CD4-positive, CD25-positive, alpha-beta regulatory T cell (primary cell): ENCODE data around the gene TYMS. TPM values are rescaled to one million over a fixed set of nuclear protein-coding genes. Genes with fewer than 3 reads are reported as not detected.

Source experiments
- ATAC-seq, 2 donors: fragments of 150-1000 bp; cut with Tn5 transposase; one replicate each; pipeline ENCODE4 v1.10.0; 2021; ENCODE audit warnings: low read depth in 2 of 2, moderate number of reproducible peaks in 2 of 2, moderate library complexity in 1 of 2
- DNase-seq, 3 donors: peaks; one replicate each; pipeline versions ENCODE4 v3.0.0 to v3.0.0-alpha.2; 2012 to 2022; ENCODE audit warnings: mixed read lengths in 1 of 3
- H3K27ac ChIP-seq: one replicate; pipeline ENCODE4 v1.7.0; 2013; ENCODE audit warnings: mild to moderate bottlenecking, low read length; ENCODE audit not compliant: insufficient read depth, poor library complexity, severe bottlenecking
- H3K27me3 ChIP-seq: one replicate; pipeline ENCODE4 v1.7.0; 2013; ENCODE audit warnings: low read length; ENCODE audit not compliant: control insufficient read depth, insufficient read depth
- H3K36me3 ChIP-seq: one replicate; pipeline ENCODE4 v1.7.0; 2013; ENCODE audit warnings: mild to moderate bottlenecking, low read length, moderate library complexity; ENCODE audit not compliant: control insufficient read depth, insufficient read depth
- H3K4me1 ChIP-seq: 2 replicates; pipeline ENCODE4 v1.7.0; 2013; ENCODE audit warnings: mild to moderate bottlenecking, low read length; ENCODE audit not compliant: insufficient read depth, control insufficient read depth, poor library complexity, severe bottlenecking
- H3K4me3 ChIP-seq: one replicate; pipeline ENCODE4 v1.7.0; 2013; ENCODE audit warnings: low read depth, mild to moderate bottlenecking, low read length, moderate library complexity
- H3K9me3 ChIP-seq, 2 experiments: 1 replicate in 1 of 2; 2 replicates in 1 of 2; pipeline ENCODE4 v1.7.0; 2013; ENCODE audit warnings: low read length in 2 of 2, mild to moderate bottlenecking in 1 of 2, moderate library complexity in 1 of 2; ENCODE audit not compliant: control insufficient read depth in 2 of 2
- H3K27ac Mint-ChIP-seq, 3 donors: one replicate each; pipeline ENCODE4 v1.8.0; 2020 to 2022; ENCODE audit warnings: mild to moderate bottlenecking in 3 of 3, mixed read lengths in 3 of 3, moderate library complexity in 2 of 3
- H3K27me3 Mint-ChIP-seq: one replicate; pipeline ENCODE4 v1.8.0; 2022; ENCODE audit warnings: mild to moderate bottlenecking, mixed read lengths
- H3K36me3 Mint-ChIP-seq: one replicate; pipeline ENCODE4 v1.8.0; 2020; ENCODE audit warnings: mixed read lengths
- H3K4me1 Mint-ChIP-seq, 4 donors: one replicate each; pipeline ENCODE4 v1.8.0; 2020 to 2022; ENCODE audit warnings: mixed read lengths in 4 of 4, mild to moderate bottlenecking in 1 of 4
- H3K4me3 Mint-ChIP-seq, 4 donors: one replicate each; pipeline ENCODE4 v1.8.0; 2020 to 2022; ENCODE audit warnings: mild to moderate bottlenecking in 4 of 4, mixed read lengths in 4 of 4, moderate library complexity in 3 of 4
- H3K9me3 Mint-ChIP-seq, 7 donors: one replicate each; pipeline ENCODE4 v1.8.0; 2020 to 2022; ENCODE audit warnings: mixed read lengths in 7 of 7, mild to moderate bottlenecking in 3 of 7, moderate library complexity in 2 of 7
- polyA plus RNA-seq, 4 donors: library from polyadenylated mRNA; unstranded; fragments of 300-500 nt; fragmentation: Illumina TruSeq; gene quantifications; one replicate each; pipeline ENCODE4 v1.2.3, GENCODE V29; 2021
- total RNA-seq: library from RNA; stranded (reverse); gene quantifications from one replicate; pipeline ENCODE4 v1.2.3, GENCODE V29; 2022

Gene TYMS
- total and polyA plus RNA-seq, 5 donors from 2014 or later = 4.9 to 14.4 (median 7.3) TPM

- peaks cover 6% of the 10 kb centered on the region for H3K36me3 Mint-ChIP-seq
- H3K4me1 Mint-ChIP-seq = peaks cover 2 to 14% (median 6%) of the 10 kb centered on the region in 4 donors
- H3K27ac ChIP-seq = no peak overlapping the region
- peak overlapping the region; percentile 88 to 93 (median 91) for H3K4me3 Mint-ChIP-seq
- DNase-seq (no peak), ATAC-seq (no peak)
- no peaks in the 10 kb centered on the region for H3K27me3 Mint-ChIP-seq
- H3K36me3 ChIP-seq = no peaks in the 10 kb centered on the region
- peaks cover 0 to 4% (median 2%) of the 10 kb centered on the region in 7 donors for H3K9me3 Mint-ChIP-seq
- peak overlapping the region; percentile 58 to 74 (median 73) for H3K27ac Mint-ChIP-seq
- H3K9me3 ChIP-seq = no peaks in the 10 kb centered on the region
- peak overlapping the region; percentile 80 for H3K4me3 ChIP-seq
- peaks cover 11% of the 10 kb centered on the region for H3K4me1 ChIP-seq
- H3K27me3 ChIP-seq = no peaks in the 10 kb centered on the region
Measured at GRCh38 chr18:658947-659533, 1.6 kb downstream of the TYMS start.

DNA sequence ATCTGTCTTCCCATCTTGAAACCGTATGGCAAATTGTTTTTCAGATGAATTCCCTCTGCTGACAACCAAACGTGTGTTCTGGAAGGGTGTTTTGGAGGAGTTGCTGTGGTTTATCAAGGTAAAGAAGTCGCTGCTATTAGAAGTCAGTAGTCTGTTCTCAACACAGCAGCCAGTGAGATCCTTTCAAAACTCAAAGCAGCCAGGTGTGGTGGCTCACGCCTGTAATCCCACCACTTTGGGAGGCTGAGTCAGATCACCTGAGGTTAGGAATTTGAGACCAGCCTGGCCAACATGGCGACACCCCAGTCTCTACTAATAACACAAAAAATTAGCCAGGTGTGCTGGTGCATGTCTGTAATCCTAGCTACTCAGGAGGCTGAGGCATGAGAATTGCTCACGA lies 2.1 kb downstream of the TYMS start:
- Histone ChIP-seq H3K36me3 (no peaks in the 10 kb centered on the region), H3K4me3 (peak overlapping the region; percentile 80), H3K4me1 (peaks cover 11% of the 10 kb centered on the region), H3K9me3 (no peaks in the 10 kb centered on the region), H3K27ac (no peak overlapping the region), H3K27me3 (no peaks in the 10 kb centered on the region)
- H3K9me3 Mint-ChIP-seq = peaks cover 0 to 4% (median 2%) of the 10 kb centered on the region in 7 donors
- peaks cover 2 to 14% (median 6%) of the 10 kb centered on the region in 4 donors for H3K4me1 Mint-ChIP-seq
- H3K36me3 Mint-ChIP-seq = peaks cover 6% of the 10 kb centered on the region
- H3K27me3 Mint-ChIP-seq = no peaks in the 10 kb centered on the region
- ATAC-seq = no peak
- peak overlapping the region; percentile 42 to 74 (median 58) for H3K27ac Mint-ChIP-seq
- peak overlapping the region; percentile 88 to 93 (median 91) for H3K4me3 Mint-ChIP-seq
- DNase-seq = no peak

GRCh38 chr18:662197-662596 lies 4.7 kb downstream of the TYMS start:
- no peak overlapping the region for H3K4me3 ChIP-seq
- H3K36me3 Mint-ChIP-seq = no peaks in the 10 kb centered on the region
- no peaks in the 10 kb centered on the region for H3K27me3 ChIP-seq
- no peak overlapping the region for H3K27ac Mint-ChIP-seq
- no peaks in the 10 kb centered on the region for H3K27me3 Mint-ChIP-seq
- ATAC-seq (no peak), DNase-seq (no peak)
- H3K4me1 Mint-ChIP-seq = peaks cover 0 to 11% (median 4%) of the 10 kb centered on the region in 4 donors
- H3K4me1 ChIP-seq = peaks cover 7% of the 10 kb centered on the region
- no peak overlapping the region for H3K4me3 Mint-ChIP-seq
- no peaks in the 10 kb centered on the region for H3K36me3 ChIP-seq
- H3K27ac ChIP-seq = no peak overlapping the region
- H3K9me3 ChIP-seq = no peaks in the 10 kb centered on the region
- peaks cover 0 to 5% (median 3%) of the 10 kb centered on the region in 7 donors for H3K9me3 Mint-ChIP-seq

DNA sequence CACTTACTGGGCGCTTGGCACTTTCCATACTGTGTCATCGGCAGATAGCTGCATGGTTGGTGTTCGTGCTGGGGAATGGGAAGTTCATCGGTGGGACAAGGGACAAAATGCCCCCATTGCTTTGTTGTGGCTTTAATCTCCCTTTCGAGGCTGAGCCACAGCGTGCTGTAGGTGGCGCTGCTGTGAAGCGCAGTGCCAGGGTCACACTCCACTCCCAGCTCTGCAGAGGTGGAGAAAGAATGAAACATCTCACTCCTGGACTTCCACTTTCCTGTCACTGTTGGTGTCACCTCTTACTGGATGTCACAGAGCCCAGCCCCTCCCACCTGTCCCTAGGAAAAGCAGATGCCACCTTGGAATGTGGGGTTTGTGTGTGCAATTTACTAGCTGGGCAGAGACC lies 8.7 kb downstream of the TYMS start:
- peaks cover 0 to 5% (median 2%) of the 10 kb centered on the region in 4 donors for H3K4me1 Mint-ChIP-seq
- no peak overlapping the region for H3K4me3 Mint-ChIP-seq
- no peaks in the 10 kb centered on the region for H3K27me3 Mint-ChIP-seq
- H3K27ac ChIP-seq = no peak overlapping the region
- peaks cover 8% of the 10 kb centered on the region for H3K36me3 ChIP-seq
- H3K4me1 ChIP-seq = no peaks in the 10 kb centered on the region
- H3K4me3 ChIP-seq = no peak overlapping the region
- no peaks in the 10 kb centered on the region for H3K9me3 ChIP-seq
- peak overlapping the region in 1 of 3 donors; percentile 62 for H3K27ac Mint-ChIP-seq
- no peak for DNase-seq
- H3K27me3 ChIP-seq = no peaks in the 10 kb centered on the region
- no peak for ATAC-seq
- H3K36me3 Mint-ChIP-seq = peaks cover 20% of the 10 kb centered on the region
- peaks cover 0 to 5% (median 3%) of the 10 kb centered on the region in 7 donors for H3K9me3 Mint-ChIP-seq

GRCh38 chr18:666628-667027 lies 9.2 kb downstream of the TYMS start:
- H3K9me3 Mint-ChIP-seq = peaks cover 0 to 5% (median 0%) of the 10 kb centered on the region in 7 donors
- peak overlapping the region in 1 of 3 donors; percentile 62 for H3K27ac Mint-ChIP-seq
- Histone ChIP-seq H3K4me3 (no peak overlapping the region), H3K36me3 (peaks cover 12% of the 10 kb centered on the region), H3K9me3 (no peaks in the 10 kb centered on the region), H3K27ac (no peak overlapping the region), H3K27me3 (no peaks in the 10 kb centered on the region), H3K4me1 (no peaks in the 10 kb centered on the region)
- ATAC-seq (no peak), DNase-seq (no peak)
- H3K4me1 Mint-ChIP-seq = peaks cover 0 to 5% (median 3%) of the 10 kb centered on the region in 4 donors
- H3K36me3 Mint-ChIP-seq = peaks cover 25% of the 10 kb centered on the region
- H3K4me3 Mint-ChIP-seq = no peak overlapping the region
- no peaks in the 10 kb centered on the region for H3K27me3 Mint-ChIP-seq

DNA sequence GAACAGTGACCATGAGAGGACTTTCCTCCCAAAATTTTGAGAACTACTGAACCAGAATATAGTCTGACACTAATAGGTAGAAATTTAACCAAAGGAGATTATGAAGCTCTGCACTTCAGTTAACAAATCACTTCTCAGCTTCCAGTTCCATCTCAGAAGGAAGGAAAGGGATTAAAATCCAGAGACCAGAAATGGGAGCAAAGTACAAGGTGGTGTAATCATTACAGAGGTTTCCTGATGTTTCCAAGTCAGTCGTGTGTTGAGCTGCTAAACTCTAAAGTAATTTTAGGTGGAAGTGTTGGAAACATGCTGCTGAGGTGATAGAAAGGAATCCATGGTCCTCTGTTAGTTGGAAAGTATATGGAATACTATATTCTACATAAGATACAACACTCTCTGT lies 10.8 kb downstream of the TYMS start:
- H3K27ac Mint-ChIP-seq = peak overlapping the region; percentile 8 to 65 (median 17)
- Histone ChIP-seq H3K36me3 (peaks cover 20% of the 10 kb centered on the region), H3K9me3 (no peaks in the 10 kb centered on the region), H3K27me3 (no peaks in the 10 kb centered on the region), H3K4me1 (no peaks in the 10 kb centered on the region), H3K4me3 (no peak overlapping the region), H3K27ac (no peak overlapping the region)
- ATAC-seq = no peak
- H3K27me3 Mint-ChIP-seq = no peaks in the 10 kb centered on the region
- H3K4me3 Mint-ChIP-seq = no peak overlapping the region
- no peak for DNase-seq
- peaks cover 0 to 4% (median 0%) of the 10 kb centered on the region in 7 donors for H3K9me3 Mint-ChIP-seq
- peaks cover 0 to 5% (median 3%) of the 10 kb centered on the region in 4 donors for H3K4me1 Mint-ChIP-seq
- H3K36me3 Mint-ChIP-seq = peaks cover 31% of the 10 kb centered on the region

DNA sequence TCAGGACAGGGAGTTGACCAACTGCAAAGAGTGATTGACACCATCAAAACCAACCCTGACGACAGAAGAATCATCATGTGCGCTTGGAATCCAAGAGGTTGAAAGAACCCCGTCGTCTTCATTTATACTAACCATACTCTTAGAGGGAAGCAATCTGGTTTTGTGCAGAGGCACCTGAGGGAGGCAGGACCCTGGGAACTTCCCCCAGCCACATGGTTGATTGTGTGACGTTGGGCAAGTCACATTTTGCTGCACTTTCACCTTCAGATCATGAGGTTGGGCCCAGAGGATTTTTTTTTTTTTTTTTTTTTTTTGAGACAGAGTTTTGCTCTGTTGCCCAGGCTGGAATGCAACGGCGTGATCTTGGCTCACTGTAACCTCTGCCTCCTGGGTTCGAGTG lies 11.6 kb downstream of the TYMS start:
- DNase-seq (no peak), ATAC-seq (no peak)
- Histone ChIP-seq H3K27me3 (no peaks in the 10 kb centered on the region), H3K4me1 (no peaks in the 10 kb centered on the region), H3K9me3 (no peaks in the 10 kb centered on the region), H3K4me3 (no peak overlapping the region), H3K27ac (no peak overlapping the region), H3K36me3 (peaks cover 27% of the 10 kb centered on the region)
- Mint-ChIP-seq H3K4me3 (no peak overlapping the region), H3K4me1 (peaks cover 0 to 5% (median 3%) of the 10 kb centered on the region in 4 donors), H3K27me3 (no peaks in the 10 kb centered on the region), H3K9me3 (peaks cover 0 to 4% (median 0%) of the 10 kb centered on the region in 7 donors), H3K27ac (peak overlapping the region in 1 of 3 donors; percentile 65), H3K36me3 (peaks cover 31% of the 10 kb centered on the region)

- H3K9me3 ChIP-seq = no peaks in the 10 kb centered on the region
- H3K27me3 ChIP-seq = no peaks in the 10 kb centered on the region
- peak overlapping the region in 1 of 3 donors; percentile 47 for H3K27ac Mint-ChIP-seq
- peaks cover 0 to 5% (median 3%) of the 10 kb centered on the region in 4 donors for H3K4me1 Mint-ChIP-seq
- H3K27ac ChIP-seq = no peak overlapping the region
- H3K4me3 Mint-ChIP-seq = no peak overlapping the region
- H3K9me3 Mint-ChIP-seq = peaks cover 0 to 4% (median 0%) of the 10 kb centered on the region in 7 donors
- H3K36me3 Mint-ChIP-seq = peaks cover 36% of the 10 kb centered on the region
- H3K36me3 ChIP-seq = peaks cover 38% of the 10 kb centered on the region
- H3K4me1 ChIP-seq = no peaks in the 10 kb centered on the region
- no peak overlapping the region for H3K4me3 ChIP-seq
- ATAC-seq (no peak), DNase-seq (no peak)
- H3K27me3 Mint-ChIP-seq = no peaks in the 10 kb centered on the region
Measured at GRCh38 chr18:670522-670921, 13.1 kb downstream of the TYMS start.
